Loucy (cell line): ENCODE data around the gene CCDC191.

Source experiments
- EZH2phosphoT487 ChIP-seq: fragments of 200-600 bp; IDR thresholded peaks from 2 replicates; pipeline ENCODE4 v1.6.1; 2018; ENCODE audit warnings: antibody characterized with exemption, mild to moderate bottlenecking, moderate library complexity, borderline replicate concordance
- TF ChIP-seq, protein P1 (sequence below): fragments of 200-600 bp; sonication (generic); conservative IDR thresholded peaks from 2 replicates; pipeline ENCODE4 v1.5.1; 2014; ENCODE audit warnings: mild to moderate bottlenecking, antibody characterized with exemption, low read length

DNA sequence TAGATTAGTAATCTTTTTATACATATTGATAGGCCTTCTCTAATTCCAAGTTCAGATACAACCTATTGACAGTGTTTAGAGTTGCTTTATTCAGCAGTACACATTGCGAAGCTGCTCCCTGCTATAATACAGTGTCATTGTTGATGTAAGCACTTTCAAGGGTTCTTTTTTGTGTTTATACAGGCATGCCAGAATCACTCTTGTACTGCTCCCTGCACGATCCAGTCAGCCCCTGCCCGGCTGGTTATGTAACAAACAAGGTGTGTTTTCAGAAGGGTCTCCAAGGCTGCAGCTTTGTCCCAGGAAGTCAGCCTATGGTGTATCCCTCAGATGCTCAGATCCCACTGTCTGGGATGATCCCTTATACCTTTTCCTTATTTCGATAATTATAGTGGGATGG, 11.5 kb upstream of the CCDC191 start:
- TF ChIP-seq, protein P1, sequence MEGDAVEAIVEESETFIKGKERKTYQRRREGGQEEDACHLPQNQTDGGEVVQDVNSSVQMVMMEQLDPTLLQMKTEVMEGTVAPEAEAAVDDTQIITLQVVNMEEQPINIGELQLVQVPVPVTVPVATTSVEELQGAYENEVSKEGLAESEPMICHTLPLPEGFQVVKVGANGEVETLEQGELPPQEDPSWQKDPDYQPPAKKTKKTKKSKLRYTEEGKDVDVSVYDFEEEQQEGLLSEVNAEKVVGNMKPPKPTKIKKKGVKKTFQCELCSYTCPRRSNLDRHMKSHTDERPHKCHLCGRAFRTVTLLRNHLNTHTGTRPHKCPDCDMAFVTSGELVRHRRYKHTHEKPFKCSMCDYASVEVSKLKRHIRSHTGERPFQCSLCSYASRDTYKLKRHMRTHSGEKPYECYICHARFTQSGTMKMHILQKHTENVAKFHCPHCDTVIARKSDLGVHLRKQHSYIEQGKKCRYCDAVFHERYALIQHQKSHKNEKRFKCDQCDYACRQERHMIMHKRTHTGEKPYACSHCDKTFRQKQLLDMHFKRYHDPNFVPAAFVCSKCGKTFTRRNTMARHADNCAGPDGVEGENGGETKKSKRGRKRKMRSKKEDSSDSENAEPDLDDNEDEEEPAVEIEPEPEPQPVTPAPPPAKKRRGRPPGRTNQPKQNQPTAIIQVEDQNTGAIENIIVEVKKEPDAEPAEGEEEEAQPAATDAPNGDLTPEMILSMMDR = no peak
- no peak for TF ChIP-seq EZH2phosphoT487
